Right cardiac atrium (tissue), 5 donors: ENCODE measurements around the gene BIRC3. TPM values are rescaled to one million over a fixed set of nuclear protein-coding genes. Genes with fewer than 3 reads are reported as not detected.

Experiments
- ATAC-seq, 2 donors: fragments of 200-7000 bp; cut with Tn5 transposase; one replicate each; pipeline versions ENCODE4 v1.8.0 to v1.9.1; 2020; ENCODE audit warnings: moderate library complexity in 2 of 2, mild to moderate bottlenecking in 1 of 2
- DNase-seq, 3 donors: peaks; one replicate each; pipeline ENCODE4 v3.0.0-alpha.2; 2020
- H3K27ac ChIP-seq: one replicate; pipeline ENCODE4 v1.5.1; 2013; ENCODE audit warnings: mild to moderate bottlenecking, low read length, control low read depth, moderate library complexity
- H3K27me3 ChIP-seq: one replicate; pipeline ENCODE4 v1.6.1; 2013; ENCODE audit not compliant: control insufficient read depth, insufficient read depth
- H3K4me1 ChIP-seq: one replicate; pipeline ENCODE4 v1.6.1; 2013; ENCODE audit warnings: low read length; ENCODE audit not compliant: control insufficient read depth, insufficient read depth
- H3K4me3 ChIP-seq: one replicate; pipeline ENCODE4 v1.5.1; 2013; ENCODE audit warnings: low read length, control low read depth
- H3K9me3 ChIP-seq: one replicate; pipeline ENCODE4 v1.6.1; 2013; ENCODE audit warnings: low read length; ENCODE audit not compliant: control insufficient read depth
- WGBS: extraction: QIAGEN DNeasy Blood & Tissue Kit; methylation state at CpG from one replicate; pipeline ENCODE4 v1.1.7; 2013; 5-methylcytosine and 5-hydroxymethylcytosine counted together
- intact Hi-C, 4 donors: fragments of 100-400 bp; cut with DNase I; formaldehyde crosslinking; loops; one replicate each; pipeline versions ENCODE4 v1.11.0 to v1.14.0; 2022 to 2023
- polyA plus RNA-seq: library from polyadenylated mRNA; stranded (reverse); fragments of 200-250 nt; gene quantifications from one replicate; pipeline ENCODE4 v1.2.3, GENCODE V29; 2013
- total RNA-seq, 4 donors: library from RNA; stranded (reverse); fragmentation: NEBNext Ultra II Directional; extraction: Animal tissue kit (Norgen Biotek cat#: 25700); gene quantifications; one replicate each; pipeline ENCODE4 v1.2.1, GENCODE V29; 2021
- donor health status: healthy with polysubstance abuse.
- donor health status: DM: no; HTN: yes; CAD: no.
- donor health status: DM: no; HTN: no; CAD: no.
- donor health status: DM: no; HTN: yes; CAD: no; lungs with severe emphysema.
- donor health status: DM: yes; HTN: yes; CAD: no.

The BIRC3 gene
- total and polyA plus RNA-seq, 5 donors: 6.2 to 11.9 (median 11.6) TPM

DNA sequence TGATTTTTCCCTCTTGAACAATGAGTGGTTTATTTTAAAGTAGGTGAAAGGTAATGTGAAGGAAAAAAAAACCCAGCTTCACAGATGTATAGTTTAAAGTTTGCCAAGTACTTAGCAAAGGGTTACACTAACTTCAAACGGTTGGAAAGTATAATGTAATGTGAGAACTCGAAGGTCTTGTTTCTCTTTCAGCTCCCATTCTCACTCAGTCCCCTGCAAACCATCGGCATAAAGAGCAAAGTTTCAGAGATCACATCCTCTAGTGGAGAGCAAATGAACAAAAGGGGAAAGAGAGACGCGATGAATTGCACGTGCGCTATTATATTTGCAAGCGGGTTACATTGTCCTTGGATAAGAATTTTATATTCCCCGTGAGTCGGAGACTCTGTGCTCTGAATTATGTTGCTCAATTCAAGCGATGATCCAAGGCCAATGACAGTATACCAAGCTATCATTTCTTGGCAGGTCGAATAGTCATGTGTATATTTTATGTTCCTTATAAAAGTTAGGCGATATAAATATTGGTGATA is 37.6 kb upstream of the BIRC3 start:
- H3K9me3 ChIP-seq: no peaks in the 10 kb centered on the region
- intact Hi-C loops: loop anchor here in 2 of 4 donors (10.0 kb wide), 2 partner anchors 205 to 215 kb away; no protein-coding TSS in a partner anchor
- no peaks in the 10 kb centered on the region for H3K27me3 ChIP-seq
- ATAC-seq: peak in 1 of 2 donors; percentile 50
- DNase-seq: no peak
- H3K27ac ChIP-seq: no peak overlapping the region
- H3K4me1 ChIP-seq: no peaks in the 10 kb centered on the region
- whole genome bisulfite sequencing: 16% methylated on average over 13 of the region's 13 CpGs
- H3K4me3 ChIP-seq: no peak overlapping the region

GRCh38 chr11:102280245-102280833 is 36.9 kb upstream of the BIRC3 start:
- DNase-seq: no peak
- H3K9me3 ChIP-seq: no peaks in the 10 kb centered on the region
- H3K27ac ChIP-seq: no peak overlapping the region
- ATAC-seq: no peak
- intact Hi-C loops: loop anchor here in 2 of 4 donors (10.0 kb wide), 2 partner anchors 204 to 214 kb away; no protein-coding TSS in a partner anchor
- no peak overlapping the region for H3K4me3 ChIP-seq
- no peaks in the 10 kb centered on the region for H3K27me3 ChIP-seq
- 93% methylated on average over 4 of the region's 4 CpGs for WGBS
- H3K4me1 ChIP-seq: no peaks in the 10 kb centered on the region

DNA sequence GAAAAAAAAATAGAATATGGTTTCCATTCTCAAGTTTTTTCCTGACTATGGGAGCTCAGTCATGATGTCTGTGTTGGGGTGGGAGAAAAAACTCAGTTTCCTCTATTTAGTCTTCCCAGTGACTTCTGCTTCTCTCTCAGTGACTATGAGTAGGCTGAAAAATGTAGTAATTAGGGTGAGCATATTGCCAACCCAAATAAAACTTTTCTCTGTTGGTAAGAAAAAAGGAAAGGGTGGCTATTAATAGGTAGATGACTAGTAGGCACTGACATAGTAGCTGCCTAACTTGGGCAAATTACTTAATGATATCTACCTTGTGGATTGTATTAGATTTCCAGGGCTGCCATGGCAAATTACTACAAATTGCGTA is 34.2 kb upstream of the BIRC3 start:
- ATAC-seq (no peak), DNase-seq (no peak)
- Histone ChIP-seq H3K4me3 (no peak overlapping the region), H3K27me3 (no peaks in the 10 kb centered on the region), H3K9me3 (no peaks in the 10 kb centered on the region), H3K4me1 (no peaks in the 10 kb centered on the region), H3K27ac (no peak overlapping the region)
- intact Hi-C loops: loop anchor here in 2 of 4 donors (10.0 kb wide), 2 partner anchors 202 to 212 kb away; no protein-coding TSS in a partner anchor
- WGBS: 91% methylated on average over 1 of the region's 1 CpG

- intact Hi-C loops: loop anchor here in 2 of 4 donors (10.0 kb wide), 2 partner anchors 201 to 211 kb away; no protein-coding TSS in a partner anchor
- Histone ChIP-seq H3K9me3 (no peaks in the 10 kb centered on the region), H3K27me3 (no peaks in the 10 kb centered on the region), H3K4me1 (no peaks in the 10 kb centered on the region), H3K4me3 (no peak overlapping the region), H3K27ac (no peak overlapping the region)
- ATAC-seq (no peak), DNase-seq (no peak)
- WGBS: 95% methylated on average over 3 of the region's 3 CpGs
Measured at GRCh38 chr11:102284008-102284407, 33.3 kb upstream of the BIRC3 start.

GRCh38 chr11:102286292-102286691 is 31.0 kb upstream of the BIRC3 start:
- ATAC-seq (no peak), DNase-seq (no peak)
- WGBS: 89% methylated on average over 3 of the region's 3 CpGs
- Histone ChIP-seq H3K9me3 (no peaks in the 10 kb centered on the region), H3K27ac (no peak overlapping the region), H3K4me1 (no peaks in the 10 kb centered on the region), H3K27me3 (no peaks in the 10 kb centered on the region), H3K4me3 (no peak overlapping the region)
- intact Hi-C loops: loop anchor here in 3 of 4 donors (5.0 to 10.0 kb wide), 4 partner anchors 199 to 326 kb away; no protein-coding TSS in a partner anchor

DNA sequence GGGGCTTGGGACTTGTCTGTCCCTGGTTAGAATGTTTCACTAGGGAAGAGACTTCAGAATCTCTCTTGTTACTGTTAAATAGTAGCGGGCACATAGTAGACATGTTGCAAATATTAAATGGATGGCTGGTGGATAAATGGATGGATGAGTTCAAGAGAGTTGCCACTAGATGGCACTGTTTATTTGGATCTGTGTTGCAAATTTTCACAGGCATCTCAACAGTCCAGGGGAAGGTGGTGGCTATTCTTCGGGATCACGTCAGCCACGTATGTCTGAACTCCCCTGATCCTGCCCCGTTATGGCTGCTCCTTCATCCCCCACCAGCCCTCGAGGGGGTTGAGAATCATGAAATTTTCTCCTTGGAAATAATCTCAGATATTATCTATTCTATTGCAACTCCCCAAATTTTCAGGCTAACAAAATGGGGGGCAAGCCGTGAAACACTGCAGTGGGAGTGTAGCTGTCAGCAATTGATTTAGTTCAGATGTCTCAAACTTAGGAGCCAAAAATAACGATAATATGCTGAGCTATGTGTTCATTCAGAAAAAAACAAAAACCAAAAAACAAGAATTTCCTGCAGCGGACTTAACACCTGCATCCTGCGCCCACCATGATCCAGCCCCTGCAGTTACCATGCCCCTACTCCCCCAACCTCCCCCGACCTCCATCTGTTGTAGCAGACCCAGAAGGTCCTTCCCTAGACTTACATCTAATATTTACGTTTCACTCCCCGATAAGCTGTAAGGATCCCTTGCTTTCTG is 29.1 kb upstream of the BIRC3 start:
- WGBS: 29% methylated on average over 13 of the region's 13 CpGs
- peak; percentile 88 to 90 for ATAC-seq
- Histone ChIP-seq H3K27ac (no peak overlapping the region), H3K27me3 (no peaks in the 10 kb centered on the region), H3K4me1 (no peaks in the 10 kb centered on the region), H3K9me3 (no peaks in the 10 kb centered on the region), H3K4me3 (peak overlapping the region; percentile 31)
- peak in 1 of 3 donors; percentile 56 for DNase-seq
- intact Hi-C loops: loop anchor here in 3 of 4 donors (5.0 to 10.0 kb wide), 4 partner anchors 197 to 324 kb away; no protein-coding TSS in a partner anchor

GRCh38 chr11:102288725-102289083 is 28.6 kb upstream of the BIRC3 start:
- H3K9me3 ChIP-seq: no peaks in the 10 kb centered on the region
- intact Hi-C loops: loop anchor here in 3 of 4 donors (5.0 to 10.0 kb wide), 4 partner anchors 196 to 324 kb away; no protein-coding TSS in a partner anchor
- ATAC-seq: no peak
- no peak for DNase-seq
- no peak overlapping the region for H3K27ac ChIP-seq
- H3K4me3 ChIP-seq: no peak overlapping the region
- H3K4me1 ChIP-seq: no peaks in the 10 kb centered on the region
- no peaks in the 10 kb centered on the region for H3K27me3 ChIP-seq
- 69% methylated on average over 3 of the region's 3 CpGs for WGBS

DNA sequence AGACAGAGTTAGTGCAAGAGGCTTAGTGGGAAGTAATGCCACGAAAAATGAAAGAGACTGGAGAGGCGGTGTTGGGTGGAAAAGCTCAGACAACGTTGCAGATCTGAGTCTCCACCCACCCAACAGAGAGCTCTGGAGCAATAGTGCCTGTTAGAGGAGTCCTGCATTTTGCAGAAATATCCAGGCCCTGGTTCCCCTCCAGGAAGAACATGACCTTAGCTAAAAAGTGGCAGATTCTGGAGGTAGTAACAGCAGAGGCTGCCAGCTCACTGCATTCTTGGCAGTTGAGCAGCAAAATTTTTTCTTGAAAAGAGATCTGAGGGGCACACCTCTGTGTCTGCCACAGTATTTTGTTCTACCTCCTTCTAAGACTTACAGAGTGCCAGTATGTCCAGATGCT is 27.7 kb upstream of the BIRC3 start:
- Histone ChIP-seq H3K27me3 (no peaks in the 10 kb centered on the region), H3K9me3 (no peaks in the 10 kb centered on the region), H3K27ac (no peak overlapping the region), H3K4me1 (no peaks in the 10 kb centered on the region), H3K4me3 (no peak overlapping the region)
- intact Hi-C loops: loop anchor here in 3 of 4 donors (5.0 to 10.0 kb wide), 4 partner anchors 195 to 323 kb away; no protein-coding TSS in a partner anchor
- ATAC-seq: peak in 1 of 2 donors; percentile 57
- DNase-seq: no peak
- 31% methylated on average over 3 of the region's 3 CpGs for WGBS

DNA sequence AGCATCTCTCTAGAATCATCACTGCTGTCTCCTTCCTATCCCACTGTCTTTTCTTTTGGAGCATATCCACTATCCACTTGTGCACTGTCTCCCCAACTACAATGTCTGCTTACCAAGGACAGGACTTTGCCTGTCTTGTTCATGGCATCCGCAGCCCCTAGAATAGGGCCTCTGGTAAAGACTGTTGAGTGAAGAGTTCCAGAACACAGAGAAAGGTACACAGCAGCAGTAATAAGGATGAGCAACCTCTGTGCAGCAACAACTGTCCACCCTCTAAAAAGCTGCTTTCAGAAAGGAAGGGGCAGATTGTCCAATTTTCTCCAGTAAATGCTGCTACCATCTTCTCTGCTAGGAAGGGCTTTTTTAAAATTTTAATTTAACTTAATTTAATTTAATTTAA is 25.5 kb upstream of the BIRC3 start:
- no peaks in the 10 kb centered on the region for H3K9me3 ChIP-seq
- ATAC-seq: no peak
- no peak overlapping the region for H3K4me3 ChIP-seq
- no peaks in the 10 kb centered on the region for H3K4me1 ChIP-seq
- intact Hi-C loops: loop anchor here in 2 of 4 donors (5.0 kb wide), 2 partner anchors 50 to 375 kb away; no protein-coding TSS in a partner anchor
- no peak for DNase-seq
- H3K27me3 ChIP-seq: no peaks in the 10 kb centered on the region
- H3K27ac ChIP-seq: no peak overlapping the region
- WGBS: 87% methylated on average over 1 of the region's 1 CpG

GRCh38 chr11:102292933-102293332 is 24.4 kb upstream of the BIRC3 start:
- intact Hi-C loops: loop anchor here in 2 of 4 donors (5.0 kb wide), 2 partner anchors 49 to 374 kb away; no protein-coding TSS in a partner anchor
- ATAC-seq: no peak
- WGBS: 94% methylated on average over 6 of the region's 6 CpGs

More at GRCh38 chr11:102292933-102293332, 24.4 kb upstream of the BIRC3 start:
- Histone ChIP-seq H3K4me1 (no peaks in the 10 kb centered on the region), H3K27me3 (no peaks in the 10 kb centered on the region), H3K27ac (no peak overlapping the region), H3K4me3 (no peak overlapping the region), H3K9me3 (no peaks in the 10 kb centered on the region)
- no peak for DNase-seq
